ENCODE results near the gene SH3RF1.
A peak's percentile ranks its signal among the peaks of the same experiment; 100 is the strongest.

The SH3RF1 gene

DNA sequence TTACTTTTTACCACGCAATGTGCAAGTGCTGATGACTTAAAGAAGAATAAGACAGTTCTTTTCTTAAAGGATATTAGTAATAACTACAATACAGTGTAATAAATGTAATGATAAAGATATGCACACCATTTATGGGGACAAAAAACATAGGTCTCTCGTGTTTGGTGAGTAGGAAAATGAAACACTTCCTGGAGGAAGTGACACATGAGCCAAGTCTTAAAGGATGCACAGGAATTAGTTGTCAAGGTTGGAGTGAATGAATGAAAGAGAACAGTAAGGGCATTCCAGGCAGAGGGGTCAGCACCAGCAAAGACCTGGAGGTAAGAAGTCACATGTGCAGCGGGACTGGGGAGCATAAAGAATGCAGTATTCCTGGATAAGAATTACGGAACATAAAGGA, 112.7 kb downstream of the SH3RF1 start:
- DNase-seq = no peak

GRCh38 chr4:169156392-169156791, 114.4 kb downstream of the SH3RF1 start:
- no peak for DNase-seq

GRCh38 chr4:169154121-169154520, 116.6 kb downstream of the SH3RF1 start:
- no peak for DNase-seq

GRCh38 chr4:169153481-169154087, 117.2 kb downstream of the SH3RF1 start:
- DNase-seq = no peak

- DNase-seq = no peak
These were observed 117.9 kb downstream of the SH3RF1 start for GRCh38 chr4:169152899-169153298.

DNA sequence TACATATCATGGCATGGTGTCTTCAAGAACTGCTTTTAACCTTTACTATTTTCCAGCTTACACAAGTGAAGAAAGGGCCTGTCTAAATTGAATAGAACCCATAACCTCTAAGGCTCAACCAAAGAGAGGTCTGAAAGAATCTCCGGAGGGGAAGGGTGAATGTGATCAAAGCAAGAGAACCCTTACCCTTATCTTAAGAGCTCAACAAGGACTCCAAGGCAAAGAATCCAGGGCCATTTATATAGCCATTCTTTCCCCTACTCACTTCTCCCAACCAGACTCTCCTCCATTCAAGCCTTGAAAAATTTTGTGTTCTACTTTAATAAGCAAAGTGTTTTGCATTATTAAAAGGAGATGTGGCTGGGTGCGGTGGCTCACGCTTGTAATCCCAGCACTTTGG, 118.7 kb downstream of the SH3RF1 start:
- DNase-seq = no peak

GRCh38 chr4:169151671-169152070, 119.1 kb downstream of the SH3RF1 start:
- peak; percentile 73 for DNase-seq

DNA sequence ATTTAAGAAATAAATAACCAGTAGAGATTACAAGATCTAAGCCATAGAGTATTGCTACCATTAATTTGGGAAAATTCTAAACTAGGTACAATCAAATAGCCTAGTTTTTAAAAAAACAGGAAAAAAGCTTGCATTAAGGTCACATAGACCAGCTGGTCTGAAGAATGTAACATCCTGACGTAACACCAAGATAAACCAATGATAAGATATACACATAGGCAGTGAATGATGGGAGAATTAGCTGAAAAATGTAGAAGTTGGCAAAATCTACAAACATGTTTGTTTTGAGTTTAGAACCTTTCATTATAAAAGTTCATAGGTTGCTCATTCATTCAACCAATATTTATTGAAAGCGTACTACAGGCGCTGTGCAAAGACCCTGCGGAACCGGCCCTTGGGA, 120.0 kb downstream of the SH3RF1 start:
- no peak for DNase-seq

GRCh38 chr4:169148885-169149284, 121.9 kb downstream of the SH3RF1 start:
- no peak for DNase-seq

DNA sequence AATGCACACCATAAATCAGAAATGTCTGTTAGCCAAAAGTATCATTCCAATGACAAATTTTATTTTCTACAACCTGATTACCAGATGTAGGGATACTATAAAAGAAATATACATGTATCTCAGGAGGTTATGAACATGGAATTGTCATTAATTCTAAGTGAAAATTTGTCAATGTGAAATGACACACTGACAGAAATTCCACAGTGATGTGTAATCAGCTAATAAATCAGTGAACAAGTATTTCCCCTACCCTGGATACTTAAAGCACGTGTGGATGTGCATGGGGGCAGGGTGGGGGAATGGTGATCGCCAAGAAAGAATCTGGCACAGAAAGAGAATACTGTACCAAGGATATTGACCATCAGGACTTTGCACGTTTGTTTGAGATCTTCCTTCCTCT, 123.6 kb downstream of the SH3RF1 start:
- DNase-seq = peak; percentile 87

DNA sequence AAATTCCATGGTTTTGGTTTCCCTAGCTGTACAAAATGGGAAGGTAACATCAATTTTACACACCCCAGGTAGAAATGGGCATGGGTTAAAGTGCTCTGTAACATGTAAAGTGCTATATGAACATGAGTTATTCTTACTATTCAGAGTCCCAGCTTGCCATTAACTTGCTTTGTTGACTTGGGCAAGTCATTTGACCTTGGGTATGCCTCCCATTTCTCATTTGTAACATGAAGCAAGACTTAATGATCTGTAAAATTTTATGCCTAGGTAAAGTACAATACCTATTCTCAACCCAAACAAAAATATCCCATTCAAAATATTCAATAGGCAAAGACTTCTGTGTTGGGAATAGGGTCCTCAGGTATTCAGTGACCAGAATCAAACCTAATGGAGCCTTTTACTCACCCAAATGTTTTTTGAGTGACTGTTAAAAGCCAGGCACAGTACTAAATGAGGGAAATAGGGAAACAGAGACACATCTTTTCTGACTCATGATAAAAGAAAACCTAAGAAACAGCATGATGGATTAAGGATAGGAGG, 126.6 kb downstream of the SH3RF1 start:
- no peak for DNase-seq

DNA sequence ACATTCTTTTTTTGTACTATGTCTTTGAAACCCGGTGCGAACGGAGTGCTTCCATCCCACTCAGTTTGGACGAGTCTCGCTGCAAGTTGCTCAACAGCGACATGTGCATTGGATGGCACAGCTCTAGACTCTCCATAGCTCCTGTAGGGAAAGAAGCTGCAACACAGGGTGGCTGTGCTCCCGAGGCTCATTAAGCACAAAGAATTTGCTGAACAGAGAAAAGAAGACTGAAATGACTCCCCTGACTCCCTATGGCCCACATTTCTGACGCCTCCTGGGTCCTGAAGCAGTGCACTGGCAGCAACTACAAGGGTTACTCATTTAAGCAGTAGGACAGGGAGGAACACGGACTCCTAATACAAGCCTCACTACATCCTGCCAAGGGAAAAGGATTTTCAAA, 127.4 kb downstream of the SH3RF1 start:
- no peak for DNase-seq

DNA sequence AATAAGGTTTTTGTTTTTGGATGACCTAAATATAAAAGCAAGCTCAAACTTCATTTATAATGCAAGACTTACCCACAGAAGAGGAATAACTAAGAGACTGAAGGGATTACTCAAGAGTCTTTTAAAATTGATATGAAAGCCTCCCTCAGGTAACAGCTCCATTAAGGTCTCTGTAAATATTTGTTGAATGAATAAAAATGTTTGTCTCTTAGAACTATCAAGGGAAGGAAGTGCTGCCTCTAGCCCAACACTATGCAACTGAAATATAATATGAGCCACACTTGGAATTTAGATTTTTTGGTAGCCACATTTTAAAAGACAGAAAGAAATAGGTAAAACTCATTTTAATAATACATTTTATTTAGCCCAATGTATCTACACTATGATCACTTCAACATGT, 127.8 kb downstream of the SH3RF1 start:
- DNase-seq = no peak

DNA sequence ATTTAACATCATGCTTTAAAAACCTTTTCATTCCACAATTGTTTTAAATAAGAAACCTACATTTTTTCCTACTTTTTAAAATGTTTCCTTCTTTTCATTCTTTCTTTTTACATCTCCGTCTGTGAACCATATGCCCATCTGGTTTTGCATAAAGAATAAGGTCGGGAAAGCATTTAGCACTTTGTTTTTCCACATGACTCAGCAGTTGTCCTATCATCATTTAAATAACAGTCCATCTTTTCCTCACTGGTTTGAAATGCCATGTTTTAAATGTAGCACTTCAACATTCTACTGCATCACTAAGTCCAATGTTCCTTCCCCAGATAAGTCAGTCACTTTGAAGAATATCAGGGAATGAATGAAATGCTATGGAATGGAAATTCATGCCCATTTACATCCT, 128.4 kb downstream of the SH3RF1 start:
- DNase-seq = peak; percentile 75

GRCh38 chr4:169139021-169139420, 131.7 kb downstream of the SH3RF1 start:
- no peak for DNase-seq

DNA sequence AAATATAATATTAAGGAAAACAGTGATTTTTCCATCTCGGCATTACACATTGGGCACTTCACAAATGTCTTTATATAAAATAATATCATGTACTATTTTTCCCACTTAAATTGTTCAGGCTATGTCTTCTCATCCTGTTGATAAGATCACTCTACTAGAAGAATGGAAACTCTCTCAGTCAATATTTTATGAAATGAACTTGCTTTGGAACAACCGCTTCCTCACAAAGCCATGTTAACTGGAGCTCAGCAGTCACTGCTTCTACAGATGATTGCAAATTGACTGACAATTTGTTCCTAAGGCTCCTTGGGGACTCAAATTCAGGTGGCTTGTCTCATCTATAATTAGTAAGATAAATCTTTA, 133.2 kb downstream of the SH3RF1 start:
- DNase-seq = no peak

GRCh38 chr4:169136796-169137557, 133.8 kb downstream of the SH3RF1 start:
- DNase-seq = no peak

- no peak for DNase-seq
These were observed 134.4 kb downstream of the SH3RF1 start for GRCh38 chr4:169136330-169136729.

GRCh38 chr4:169135776-169136175, 135.0 kb downstream of the SH3RF1 start:
- no peak for DNase-seq

DNA sequence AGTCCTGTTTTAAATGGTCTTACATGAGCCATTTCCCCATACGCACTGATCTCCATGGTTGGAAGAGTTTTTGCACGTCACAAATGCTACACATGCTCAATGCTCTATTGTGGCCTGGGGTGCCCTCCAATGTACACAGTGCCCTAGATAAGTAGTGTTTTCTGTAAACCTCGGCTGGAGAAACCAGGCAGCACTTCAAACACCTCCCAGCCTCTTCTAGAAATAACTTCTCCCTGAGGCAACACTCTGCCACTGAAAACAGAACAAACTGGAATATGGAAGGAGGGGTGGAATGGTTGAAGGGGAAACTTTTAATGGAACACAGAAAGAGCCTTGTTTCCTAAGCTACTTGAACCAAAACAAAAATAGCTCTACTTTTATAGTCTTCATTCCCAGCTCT, 136.8 kb downstream of the SH3RF1 start:
- DNase-seq = no peak

GRCh38 chr4:169132561-169133305, 138.0 kb downstream of the SH3RF1 start:
- peak; percentile 36 for DNase-seq

DNA sequence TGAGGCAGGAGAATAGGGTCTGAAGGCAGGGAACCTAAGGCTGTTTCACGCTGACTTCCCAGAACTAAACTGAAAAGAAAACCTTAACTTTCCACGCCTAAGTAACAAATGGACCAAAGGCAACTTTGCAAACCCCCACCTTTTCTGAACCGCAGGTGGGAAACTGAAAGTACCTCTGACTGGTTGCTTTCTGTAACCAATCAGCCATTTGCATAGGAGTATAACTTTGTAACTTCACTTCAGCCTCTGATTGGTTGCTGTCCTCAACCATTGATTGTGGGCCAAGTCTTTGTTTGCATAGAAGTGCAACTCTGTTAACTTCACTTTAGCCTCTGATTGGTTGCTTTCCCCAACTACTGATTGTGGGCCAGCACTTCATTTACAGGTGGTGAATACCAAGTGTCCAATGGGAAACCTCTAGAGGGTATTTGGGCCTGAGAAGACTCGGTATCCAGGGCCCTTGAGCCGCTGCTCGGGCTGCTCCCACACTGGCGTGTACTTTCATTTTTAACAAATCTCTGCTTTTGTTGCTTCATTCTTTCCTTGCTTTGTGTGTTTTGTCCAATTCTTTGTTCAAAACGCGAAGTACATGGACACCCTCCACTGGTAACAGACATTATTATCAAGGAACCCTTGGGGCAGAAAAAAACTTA, 139.1 kb downstream of the SH3RF1 start:
- DNase-seq = no peak

GRCh38 chr4:169128902-169129301, 141.9 kb downstream of the SH3RF1 start:
- peak; percentile 69 for DNase-seq

Data from fibroblast of upper back skin (primary cell).